ENCODE results near the gene VAV3. TPM values are rescaled to one million over a fixed set of nuclear protein-coding genes. Genes with fewer than 3 reads are reported as not detected.

Gene VAV3
- total RNA-seq, 1 donor from 2014 or later, result 4.8 TPM

- Histone ChIP-seq H3K36me3 (ENCODE audit: control insufficient read depth, insufficient read depth, low read length) (no peaks in the 10 kb centered on the region), H3K4me3 (ENCODE audit: low read depth, low read length) (no peak overlapping the region), H3K27me3 (ENCODE audit: control insufficient read depth, insufficient read depth, low read length) (no peaks in the 10 kb centered on the region)
- DNase-seq (ENCODE audit: low read depth), result no peak
- TF ChIP-seq, protein P1, sequence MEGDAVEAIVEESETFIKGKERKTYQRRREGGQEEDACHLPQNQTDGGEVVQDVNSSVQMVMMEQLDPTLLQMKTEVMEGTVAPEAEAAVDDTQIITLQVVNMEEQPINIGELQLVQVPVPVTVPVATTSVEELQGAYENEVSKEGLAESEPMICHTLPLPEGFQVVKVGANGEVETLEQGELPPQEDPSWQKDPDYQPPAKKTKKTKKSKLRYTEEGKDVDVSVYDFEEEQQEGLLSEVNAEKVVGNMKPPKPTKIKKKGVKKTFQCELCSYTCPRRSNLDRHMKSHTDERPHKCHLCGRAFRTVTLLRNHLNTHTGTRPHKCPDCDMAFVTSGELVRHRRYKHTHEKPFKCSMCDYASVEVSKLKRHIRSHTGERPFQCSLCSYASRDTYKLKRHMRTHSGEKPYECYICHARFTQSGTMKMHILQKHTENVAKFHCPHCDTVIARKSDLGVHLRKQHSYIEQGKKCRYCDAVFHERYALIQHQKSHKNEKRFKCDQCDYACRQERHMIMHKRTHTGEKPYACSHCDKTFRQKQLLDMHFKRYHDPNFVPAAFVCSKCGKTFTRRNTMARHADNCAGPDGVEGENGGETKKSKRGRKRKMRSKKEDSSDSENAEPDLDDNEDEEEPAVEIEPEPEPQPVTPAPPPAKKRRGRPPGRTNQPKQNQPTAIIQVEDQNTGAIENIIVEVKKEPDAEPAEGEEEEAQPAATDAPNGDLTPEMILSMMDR (IDR thresholded peaks at IDR 0.05; ENCODE audit: insufficient read depth, low read length, poor library complexity, severe bottlenecking), result no peak
Observed at GRCh38 chr1:107767156-107767582, 197.8 kb downstream of the VAV3 start.

DNA sequence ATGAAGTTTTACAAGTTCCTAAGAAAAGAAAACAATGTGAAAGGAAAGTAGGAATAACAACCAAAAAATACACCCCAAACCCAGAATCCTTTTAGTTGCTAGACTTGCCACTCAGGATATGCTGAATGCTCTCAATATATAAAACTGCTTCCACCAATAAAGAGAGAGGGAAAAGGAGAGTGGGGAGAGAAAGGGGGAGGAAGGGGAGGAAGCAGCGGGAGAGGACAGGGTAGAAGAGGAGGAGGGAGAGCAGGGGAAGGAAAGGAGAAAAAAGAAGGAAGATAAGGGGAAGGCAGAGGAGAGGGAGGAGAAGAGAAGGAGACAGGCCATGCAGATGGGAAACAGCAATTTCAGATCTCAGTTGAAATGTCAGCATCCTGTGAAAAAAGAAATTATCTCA, 198.4 kb downstream of the VAV3 start:
- no peaks in the 10 kb centered on the region for H3K27me3 ChIP-seq (ENCODE audit: control insufficient read depth, insufficient read depth, low read length)
- H3K4me3 ChIP-seq (ENCODE audit: low read depth, low read length), result no peak overlapping the region
- DNase-seq (ENCODE audit: low read depth), result no peak
- H3K36me3 ChIP-seq (ENCODE audit: control insufficient read depth, insufficient read depth, low read length), result no peaks in the 10 kb centered on the region
- TF ChIP-seq, protein P1 (IDR thresholded peaks at IDR 0.05; ENCODE audit: insufficient read depth, low read length, poor library complexity, severe bottlenecking), result no peak

DNA sequence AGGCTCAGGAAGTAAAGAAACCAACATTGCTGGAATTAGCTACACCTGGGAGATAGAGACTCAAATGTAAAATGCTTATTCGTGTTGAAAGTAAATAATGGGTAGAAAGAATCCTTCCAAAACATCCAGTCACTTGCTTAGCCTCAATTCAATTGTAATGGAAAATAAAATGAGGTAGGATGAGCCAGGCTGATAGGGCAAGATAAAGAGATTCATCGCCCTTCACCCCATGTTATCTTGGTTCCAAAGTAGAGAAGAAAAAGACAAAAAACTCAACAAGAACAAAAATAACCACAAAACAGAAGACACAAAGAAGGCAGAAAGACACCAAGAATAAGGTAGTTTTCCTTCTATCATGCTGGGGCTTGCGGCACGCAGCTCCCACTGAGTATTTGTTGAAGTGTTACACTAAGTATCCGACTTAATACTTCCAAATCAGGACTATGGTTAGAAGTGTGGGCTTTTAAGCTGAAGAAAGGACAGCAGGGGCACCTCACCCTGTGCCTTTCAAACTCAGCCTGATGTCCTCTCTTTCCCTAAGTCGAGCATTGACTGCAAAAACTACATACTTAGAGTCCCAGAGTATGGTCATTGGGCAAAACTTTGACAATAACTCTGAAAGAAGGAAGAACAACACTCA, 202.1 kb downstream of the VAV3 start:
- Histone ChIP-seq H3K27me3 (ENCODE audit: control insufficient read depth, insufficient read depth, low read length) (no peaks in the 10 kb centered on the region), H3K36me3 (ENCODE audit: control insufficient read depth, insufficient read depth, low read length) (no peaks in the 10 kb centered on the region), H3K4me3 (ENCODE audit: low read depth, low read length) (no peak overlapping the region)
- no peak for DNase-seq (ENCODE audit: low read depth)
- TF ChIP-seq, protein P1 (IDR thresholded peaks at IDR 0.05; ENCODE audit: insufficient read depth, low read length, poor library complexity, severe bottlenecking), result no peak

GRCh38 chr1:107760065-107760464, 204.9 kb downstream of the VAV3 start:
- H3K27me3 ChIP-seq (ENCODE audit: control insufficient read depth, insufficient read depth, low read length), result no peaks in the 10 kb centered on the region
- no peaks in the 10 kb centered on the region for H3K36me3 ChIP-seq (ENCODE audit: control insufficient read depth, insufficient read depth, low read length)
- H3K4me3 ChIP-seq (ENCODE audit: low read depth, low read length), result no peak overlapping the region
- DNase-seq (ENCODE audit: low read depth), result no peak
- TF ChIP-seq, protein P1 (IDR thresholded peaks at IDR 0.05; ENCODE audit: insufficient read depth, low read length, poor library complexity, severe bottlenecking), result no peak

- no peak overlapping the region for H3K4me3 ChIP-seq (ENCODE audit: low read depth, low read length)
- peak; percentile 18 for DNase-seq (ENCODE audit: low read depth)
- H3K36me3 ChIP-seq (ENCODE audit: control insufficient read depth, insufficient read depth, low read length), result no peaks in the 10 kb centered on the region
- no peaks in the 10 kb centered on the region for H3K27me3 ChIP-seq (ENCODE audit: control insufficient read depth, insufficient read depth, low read length)
- TF ChIP-seq, protein P1 (IDR thresholded peaks at IDR 0.05; ENCODE audit: insufficient read depth, low read length, poor library complexity, severe bottlenecking), result peak; percentile 85
Observed at GRCh38 chr1:107750364-107750959, 214.5 kb downstream of the VAV3 start.

DNA sequence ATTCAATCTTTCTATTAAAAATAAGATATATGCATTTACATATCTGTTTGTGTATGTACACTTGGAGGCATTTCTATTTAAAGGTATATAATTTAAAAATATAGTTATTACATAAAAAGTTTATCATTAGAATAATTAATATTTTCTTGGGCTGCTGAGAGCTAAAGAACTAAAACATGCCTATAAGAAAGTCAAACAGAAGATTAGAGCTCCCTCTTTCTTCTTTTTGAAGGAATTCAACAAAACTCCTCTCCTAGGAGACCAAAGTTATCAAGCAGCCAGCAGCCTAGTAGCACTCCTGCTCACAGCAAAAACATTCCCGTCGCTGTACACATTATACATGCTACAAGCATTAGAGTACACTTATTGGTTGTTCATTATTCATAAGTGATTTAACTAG, 216.4 kb downstream of the VAV3 start:
- DNase-seq (ENCODE audit: low read depth), result no peak
- H3K36me3 ChIP-seq (ENCODE audit: control insufficient read depth, insufficient read depth, low read length), result no peaks in the 10 kb centered on the region
- no peaks in the 10 kb centered on the region for H3K27me3 ChIP-seq (ENCODE audit: control insufficient read depth, insufficient read depth, low read length)
- H3K4me3 ChIP-seq (ENCODE audit: low read depth, low read length), result no peak overlapping the region
- TF ChIP-seq, protein P1 (IDR thresholded peaks at IDR 0.05; ENCODE audit: insufficient read depth, low read length, poor library complexity, severe bottlenecking), result peak; percentile 36

Data from kidney epithelial cell (primary cell).